GM19238 (cell line): Measurements from ENCODE around the gene ZNF502.

ENCODE experiments used
- DNase-seq: peaks from one replicate; pipeline ENCODE4 v3.0.0; 2011; ENCODE audit warnings: low spot score; ENCODE audit not compliant: insufficient read length

The ZNF502 gene

GRCh38 chr3:44764248-44764647 lies 51.8 kb downstream of the ZNF502 start:
- DNase-seq = no peak

GRCh38 chr3:44771424-44772098 lies 59.1 kb downstream of the ZNF502 start:
- no peak for DNase-seq

- no peak for DNase-seq
These were observed 59.6 kb downstream of the ZNF502 start for GRCh38 chr3:44772099-44772442.
